ENCODE measurements around the gene GPS1. TPM values are rescaled to one million over a fixed set of nuclear protein-coding genes. Genes with fewer than 3 reads are reported as not detected.

Gene GPS1
- total RNA-seq, 4 donors from 2014 or later = 62.8 to 76.9 (median 69.5) TPM

- DNase-seq = no peak
- Histone ChIP-seq H3K4me3 (peak overlapping the region; percentile 62 to 97 (median 82)), H3K27me3 (no peaks in the 10 kb centered on the region), H3K4me1 (peaks cover 25 to 52% (median 30%) of the 10 kb centered on the region in 3 donors), H3K36me3 (peaks cover 0 to 20% (median 0%) of the 10 kb centered on the region in 3 donors), H3K27ac (peak overlapping the region; percentile 37 to 71 (median 57)), H3K9me3 (no peaks in the 10 kb centered on the region)
- intact Hi-C loops (cut with DNase I) = loop anchor here (2.0 kb wide), 1 partner anchor 65 kb away; no protein-coding TSS in a partner anchor
- TF ChIP-seq CTCF (IDR thresholded peaks at IDR 0.05) (no peak), POLR2A (IDR thresholded peaks at IDR 0.05) (no peak)
- 3% methylated on average over 28 of the region's 55 CpGs; no CpG with 5 or more reads in 1 of the 2 donors for WGBS, 2 donors
These were observed 28.1 kb upstream of the GPS1 start for GRCh38 chr17:82023447-82024241.

GRCh38 chr17:82024859-82025258 is 26.8 kb upstream of the GPS1 start:
- peaks cover 0 to 13% (median 0%) of the 10 kb centered on the region in 3 donors for H3K36me3 ChIP-seq
- H3K4me3 ChIP-seq = no peak overlapping the region
- TF ChIP-seq CTCF (IDR thresholded peaks at IDR 0.05) = no peak
- TF ChIP-seq POLR2A (IDR thresholded peaks at IDR 0.05) = no peak
- H3K4me1 ChIP-seq = peaks cover 28 to 50% (median 33%) of the 10 kb centered on the region in 3 donors
- H3K27ac ChIP-seq = no peak overlapping the region
- intact Hi-C loops (cut with DNase I) = no loop called here
- no peaks in the 10 kb centered on the region for H3K9me3 ChIP-seq
- WGBS, 2 donors = no CpG with 5 or more reads among the region's 17 CpGs
- no peaks in the 10 kb centered on the region for H3K27me3 ChIP-seq
- DNase-seq = no peak

GRCh38 chr17:82025401-82026107 is 26.1 kb upstream of the GPS1 start:
- Histone ChIP-seq H3K27ac (no peak overlapping the region), H3K27me3 (no peaks in the 10 kb centered on the region), H3K9me3 (no peaks in the 10 kb centered on the region), H3K36me3 (peaks cover 0 to 13% (median 0%) of the 10 kb centered on the region in 3 donors), H3K4me3 (no peak overlapping the region), H3K4me1 (peaks cover 34 to 50% (median 39%) of the 10 kb centered on the region in 3 donors)
- intact Hi-C loops (cut with DNase I) = no loop called here
- TF ChIP-seq POLR2A (IDR thresholded peaks at IDR 0.05) = no peak
- TF ChIP-seq CTCF (IDR thresholded peaks at IDR 0.05) = no peak
- WGBS, 2 donors = 90 to 96% methylated on average over 7 to 10 of the region's 25 CpGs
- DNase-seq = no peak

- TF ChIP-seq POLR2A (IDR thresholded peaks at IDR 0.05) (no peak), CTCF (IDR thresholded peaks at IDR 0.05) (no peak)
- H3K4me3 ChIP-seq = no peak overlapping the region
- intact Hi-C loops (cut with DNase I) = no loop called here
- DNase-seq = no peak
- no peaks in the 10 kb centered on the region for H3K9me3 ChIP-seq
- H3K4me1 ChIP-seq = peaks cover 27 to 52% (median 30%) of the 10 kb centered on the region in 3 donors
- peaks cover 0 to 13% (median 0%) of the 10 kb centered on the region in 3 donors for H3K36me3 ChIP-seq
- H3K27me3 ChIP-seq = peaks cover 0 to 7% (median 0%) of the 10 kb centered on the region in 4 donors
- H3K27ac ChIP-seq = no peak overlapping the region
- WGBS, 2 donors = 100% methylated on average over 3 of the region's 13 CpGs; no CpG with 5 or more reads in 1 of the 2 donors
These were observed 23.5 kb upstream of the GPS1 start for GRCh38 chr17:82028246-82028645.

GRCh38 chr17:82028966-82029365 is 22.7 kb upstream of the GPS1 start:
- TF ChIP-seq CTCF (IDR thresholded peaks at IDR 0.05) (no peak), POLR2A (IDR thresholded peaks at IDR 0.05) (no peak)
- Histone ChIP-seq H3K27ac (no peak overlapping the region), H3K27me3 (peaks cover 0 to 7% (median 0%) of the 10 kb centered on the region in 4 donors), H3K4me1 (peaks cover 20 to 52% (median 25%) of the 10 kb centered on the region in 3 donors), H3K36me3 (peaks cover 0 to 13% (median 0%) of the 10 kb centered on the region in 3 donors), H3K4me3 (no peak overlapping the region), H3K9me3 (no peaks in the 10 kb centered on the region)
- WGBS, 2 donors = 89 to 97% methylated on average over 3 to 4 of the region's 9 CpGs
- intact Hi-C loops (cut with DNase I) = no loop called here
- no peak for DNase-seq

All from esophagus squamous epithelium (tissue), 5 donors.